ENCODE measurements around the gene COQ10A.
"Not testable (repeated sequence)": the region's sequence is repeated elsewhere in the genome, so short reads cannot be mapped to it uniquely, and the experiment has no call there.

COQ10A gene

DNA sequence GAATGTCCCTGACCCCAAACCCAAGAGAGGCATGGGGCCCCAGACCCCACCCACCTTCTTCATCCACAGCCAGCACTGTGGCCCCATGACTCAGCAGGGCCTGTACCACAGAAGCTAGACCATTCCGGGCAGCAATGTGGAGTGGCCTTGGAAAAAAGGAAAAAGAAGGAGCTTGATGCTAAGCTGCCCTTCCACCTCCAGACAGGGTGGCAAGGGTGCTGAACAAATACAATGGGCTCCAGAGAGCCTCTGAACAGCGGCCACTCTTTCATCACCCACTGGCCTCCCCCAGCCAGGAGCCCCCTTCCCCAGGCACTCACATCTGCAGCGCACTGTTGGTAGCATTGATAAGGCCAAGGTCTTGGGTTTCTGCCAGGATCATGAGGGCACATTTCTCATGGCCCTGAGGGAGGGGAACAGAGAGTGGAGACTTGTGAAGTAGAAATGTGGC lies 23.0 kb upstream of the COQ10A start:
- DNase-seq (ENCODE audit: low read depth): no peak

DNA sequence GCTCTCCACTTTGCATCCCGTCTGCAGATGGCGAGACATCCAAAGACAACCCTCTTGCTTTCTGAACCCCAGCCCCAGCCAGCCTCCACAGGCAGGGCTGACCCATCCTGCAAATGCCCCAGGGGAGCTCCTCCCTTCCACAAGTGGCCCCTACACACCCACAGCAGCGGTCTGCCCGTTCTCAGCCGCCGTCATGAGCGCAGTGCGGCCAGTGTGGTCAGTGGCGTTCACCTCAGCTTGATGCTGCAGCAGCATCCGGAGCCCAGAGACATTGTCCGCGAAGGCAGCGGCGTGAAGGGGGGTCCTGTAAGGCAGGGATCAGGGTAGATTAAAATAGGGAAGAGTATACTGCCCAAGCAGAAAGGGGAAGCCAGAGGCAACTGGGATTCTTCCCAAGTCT lies 22.2 kb upstream of the COQ10A start:
- DNase-seq (ENCODE audit: low read depth): no peak

DNA sequence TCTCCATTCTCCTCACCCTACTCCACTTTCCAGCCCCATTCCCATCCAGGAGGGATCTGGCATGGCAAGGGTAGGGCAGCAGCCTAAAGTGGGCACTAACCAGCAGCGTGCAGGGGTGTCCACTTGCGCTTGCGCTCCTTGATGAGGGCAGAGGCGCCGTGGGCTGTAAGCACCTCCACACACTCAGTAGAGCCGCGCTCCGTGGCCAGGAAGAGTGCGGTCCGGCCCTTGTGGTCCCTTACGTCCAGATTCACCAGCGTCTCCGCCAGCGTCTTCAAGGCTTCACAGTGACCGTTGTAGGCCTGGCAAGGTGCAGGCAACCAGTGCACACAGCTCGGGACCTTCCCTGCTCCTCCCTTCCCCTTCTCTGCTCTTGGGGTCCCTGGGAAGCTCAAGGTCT lies 18.8 kb upstream of the COQ10A start:
- DNase-seq (ENCODE audit: low read depth): no peak

DNA sequence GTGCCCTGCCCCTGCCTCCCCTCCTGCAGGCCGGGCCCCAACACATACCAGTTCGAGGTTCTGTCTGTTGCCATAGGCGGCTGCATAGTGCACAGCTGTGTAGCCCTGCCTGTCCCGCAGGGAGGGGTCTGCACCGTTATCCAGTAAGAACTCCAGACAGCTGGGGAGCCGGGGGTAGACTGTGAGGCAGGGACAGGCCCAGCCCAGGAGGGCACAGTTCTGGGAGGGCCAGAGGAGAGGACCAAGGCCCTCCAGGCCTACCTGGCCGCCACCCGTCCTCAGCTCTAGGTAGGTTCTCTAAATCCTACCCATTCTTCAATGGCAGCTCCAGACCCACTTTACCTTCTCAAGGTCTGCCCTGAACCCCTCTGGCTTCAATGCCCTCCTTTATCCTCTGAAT lies 18.0 kb upstream of the COQ10A start:
- DNase-seq (ENCODE audit: low read depth): no peak

DNA sequence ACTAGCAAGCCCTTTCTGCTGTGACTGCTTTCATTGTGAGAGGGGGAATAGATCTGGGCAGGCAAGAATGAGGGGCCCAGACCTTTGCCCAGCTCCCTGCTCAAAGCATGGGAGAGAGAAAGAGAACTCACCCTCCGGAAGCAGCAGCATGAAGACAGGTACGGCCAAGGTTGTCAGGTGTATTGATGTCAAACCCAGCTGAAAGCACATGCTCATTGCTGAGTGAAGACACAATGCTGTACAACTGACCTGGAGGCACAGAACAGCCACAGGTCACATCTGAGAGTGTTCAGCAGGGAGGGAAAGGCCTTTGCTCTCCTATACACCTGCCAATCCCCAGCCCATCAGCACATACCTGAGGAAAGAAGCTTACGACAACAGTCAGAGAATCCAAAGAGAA lies 14.1 kb upstream of the COQ10A start:
- no peak for DNase-seq (ENCODE audit: low read depth)

DNA sequence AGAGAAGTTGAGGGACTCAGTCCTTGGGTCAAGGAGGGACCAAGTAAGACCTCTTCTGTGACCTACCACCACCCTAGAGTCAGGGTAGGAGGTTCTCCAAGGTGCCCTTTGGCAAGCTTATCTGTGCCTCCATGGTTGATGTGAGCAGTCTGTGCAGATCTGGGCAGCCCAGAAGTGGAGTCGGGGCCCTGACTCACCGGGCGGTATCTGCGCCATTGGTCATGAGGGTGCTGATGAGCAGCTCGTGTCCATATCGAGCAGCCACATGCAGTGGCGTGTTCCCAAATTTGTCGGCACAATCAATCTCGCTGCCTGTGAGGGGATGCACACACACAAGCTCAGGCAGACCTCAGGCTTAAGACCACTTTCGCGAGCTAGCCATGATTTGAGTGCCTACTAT lies 13.7 kb upstream of the COQ10A start:
- DNase-seq (ENCODE audit: low read depth): no peak

DNA sequence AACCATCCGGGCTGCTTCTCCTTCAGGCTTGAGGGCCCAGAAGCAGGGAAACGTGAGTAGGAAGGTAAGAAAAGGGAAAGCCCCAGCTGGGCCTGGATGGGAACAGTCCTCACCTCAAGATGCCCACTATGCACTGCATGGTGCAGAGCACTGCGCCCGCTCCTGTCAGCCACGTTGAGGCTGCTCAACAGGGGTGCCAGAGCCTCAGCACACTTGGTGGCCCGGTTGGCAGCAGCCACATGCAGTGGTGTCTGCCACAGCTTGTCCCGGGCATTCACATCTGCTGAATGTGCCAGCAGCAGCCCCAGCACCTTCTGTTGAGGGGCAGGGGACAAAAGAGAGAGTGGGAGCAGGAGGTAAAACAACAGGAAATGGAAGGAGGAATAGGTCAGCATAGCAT lies 11.1 kb upstream of the COQ10A start:
- DNase-seq (ENCODE audit: low read depth): no peak

DNA sequence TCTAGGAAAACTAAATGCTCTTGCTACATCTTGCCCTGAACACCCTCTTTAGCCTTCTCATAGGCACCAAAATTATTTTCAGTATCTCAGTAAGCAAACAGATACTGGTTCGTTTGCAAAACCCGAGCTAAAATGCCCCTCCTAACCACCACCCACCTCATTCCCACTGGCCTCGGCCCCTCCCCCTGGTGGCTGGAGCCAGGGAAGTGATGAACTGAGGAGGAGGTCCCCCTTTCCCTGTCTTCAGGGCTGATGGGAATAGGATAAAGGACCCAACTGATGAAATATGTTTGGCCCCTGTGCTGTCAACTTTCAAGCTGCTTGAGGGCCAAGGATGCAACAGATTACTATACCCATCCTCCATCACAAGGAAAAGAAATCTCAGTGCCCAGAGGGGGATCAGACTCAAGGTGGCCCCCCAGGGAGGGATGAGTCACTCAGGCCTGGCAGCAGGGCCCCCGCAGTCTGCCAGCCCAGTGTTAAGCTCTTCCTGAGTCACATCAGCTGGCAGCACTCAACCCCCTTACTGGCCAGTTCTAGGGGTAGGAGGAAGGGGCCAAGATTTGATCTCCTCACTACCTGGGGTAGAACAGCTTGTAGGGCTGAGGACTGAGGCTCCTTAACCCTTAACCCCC lies 10.3 kb upstream of the COQ10A start:
- no peak for DNase-seq (ENCODE audit: low read depth)

DNA sequence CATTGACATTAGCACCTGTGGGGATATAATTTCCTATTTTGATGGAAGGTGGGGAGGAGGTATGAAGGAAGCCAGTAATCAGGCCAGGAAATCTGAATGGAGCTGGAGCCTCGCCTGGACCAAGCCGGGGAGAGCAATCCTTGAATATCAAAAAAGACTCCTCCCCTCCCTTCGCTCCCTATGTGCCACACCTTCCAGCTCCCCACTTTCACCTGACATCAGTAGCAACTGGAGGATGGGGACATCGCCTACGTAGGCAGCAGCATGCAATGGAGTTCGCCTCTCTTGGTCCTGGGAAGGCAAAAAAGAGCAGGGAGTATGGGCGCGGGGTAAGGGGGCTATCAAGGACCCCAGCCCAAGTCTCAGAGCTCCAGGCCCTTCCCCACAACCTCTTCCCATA lies 9.7 kb upstream of the COQ10A start:
- DNase-seq (ENCODE audit: low read depth): no peak

DNA sequence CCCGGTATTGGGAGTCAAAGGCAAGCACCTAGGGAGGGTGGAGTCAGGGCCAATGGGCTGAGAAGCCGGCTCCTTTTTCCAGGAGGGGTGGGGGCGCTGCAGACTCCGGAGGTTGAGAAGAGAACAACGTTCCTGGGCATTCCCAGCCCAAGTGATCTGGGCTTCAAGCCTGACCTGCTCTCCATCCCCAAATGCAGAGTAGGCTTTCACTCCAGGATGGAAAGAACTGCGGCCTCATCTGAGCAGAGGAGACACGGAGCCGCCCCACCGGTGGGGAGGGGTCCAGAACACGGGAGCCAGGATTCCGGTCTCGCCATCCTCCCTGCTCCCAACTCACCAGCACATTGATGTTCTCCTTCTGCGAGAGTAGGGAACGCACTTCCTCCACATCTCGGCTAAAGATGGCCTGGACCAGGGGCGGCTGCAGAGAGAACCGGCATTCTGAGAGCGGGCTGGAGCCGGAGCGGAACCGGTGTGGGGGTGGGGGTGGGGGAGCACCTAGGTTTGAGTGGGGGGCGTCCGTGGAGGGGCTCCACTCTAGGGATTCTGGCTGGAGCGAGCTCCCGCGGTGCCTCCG lies 9.2 kb upstream of the COQ10A start:
- no peak for DNase-seq (ENCODE audit: low read depth)

DNA sequence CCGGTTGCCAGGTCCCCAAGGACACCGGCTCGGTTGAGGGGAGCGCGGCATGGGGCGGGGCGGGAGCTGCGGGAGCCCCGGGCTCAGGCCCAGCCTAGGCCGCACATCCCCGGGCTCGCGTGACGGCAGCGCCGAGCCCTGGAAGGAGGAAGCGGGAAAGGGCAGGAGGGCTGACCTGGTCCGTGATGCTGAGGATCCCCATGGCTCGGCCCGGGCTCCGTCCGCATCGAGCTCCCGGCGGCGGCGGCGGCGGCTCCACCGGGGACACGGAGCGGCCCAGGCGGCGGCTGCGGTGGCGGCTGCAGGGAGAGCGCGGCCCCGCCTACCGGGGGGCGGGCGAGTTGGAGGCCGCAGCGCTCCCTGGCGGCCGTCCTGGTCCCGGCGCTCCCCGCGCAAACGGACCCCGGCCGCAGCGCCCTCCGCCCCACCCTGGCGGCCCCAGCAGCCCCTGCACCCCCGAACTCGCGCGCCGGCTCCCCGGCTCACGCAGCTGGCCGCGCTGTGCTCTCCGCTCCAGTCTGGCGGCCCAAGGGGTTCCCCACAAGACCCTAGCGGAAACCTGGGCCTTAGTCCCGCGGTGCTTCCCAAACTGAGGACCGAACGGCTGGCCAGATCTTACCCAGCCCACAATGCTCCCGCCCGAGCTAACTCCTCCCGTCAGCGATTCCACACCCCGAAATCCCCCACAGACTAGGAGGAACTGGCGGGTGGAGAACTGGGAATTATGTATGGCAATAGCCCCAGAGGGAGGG lies 8.5 kb upstream of the COQ10A start, which contains the start of gene ANKRD52:
ANKRD52 (minus strand) TSS at position 317 of the 752 bp plus-strand sequence; CDS start at position 202, 115 bp downstream.
- DNase-seq (ENCODE audit: low read depth): peak; percentile 65

DNA sequence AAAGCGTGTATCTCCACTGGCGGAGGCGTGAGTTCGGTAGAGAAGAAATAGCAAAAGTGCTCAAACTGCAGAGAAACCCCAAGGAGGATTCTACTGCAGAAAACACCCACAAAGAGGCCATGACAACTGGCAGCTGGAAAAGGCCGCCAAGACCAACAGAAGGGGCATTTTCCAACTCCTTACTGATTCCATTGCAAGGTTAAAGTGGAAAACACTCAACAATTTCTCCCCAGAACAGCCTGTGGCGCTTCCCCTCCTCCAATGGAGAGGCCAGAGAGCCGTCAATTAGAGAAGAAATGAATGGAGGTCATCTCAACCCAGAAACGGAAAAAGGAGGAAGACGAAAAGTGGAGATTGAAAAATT lies 7.9 kb upstream of the COQ10A start:
- no peak for DNase-seq (ENCODE audit: low read depth)

DNA sequence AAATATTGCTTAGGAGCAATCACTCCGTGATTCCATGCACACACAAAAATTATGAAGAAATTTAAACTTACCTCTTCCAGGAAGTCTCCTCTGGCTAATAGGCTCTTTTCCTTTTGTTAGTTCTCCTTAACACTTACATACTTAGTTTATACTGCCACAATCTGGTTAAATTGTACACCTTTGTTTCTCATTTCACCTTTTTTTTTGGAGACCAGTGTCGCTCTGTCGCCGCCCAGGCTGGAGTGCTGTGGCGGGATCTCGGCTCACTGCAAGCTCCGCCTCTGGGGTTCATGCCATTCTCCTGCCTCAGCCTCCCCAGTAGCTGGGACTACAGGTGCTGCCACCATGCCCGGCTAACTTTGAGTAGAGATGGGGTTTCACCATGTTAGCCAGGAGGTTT lies 6.4 kb upstream of the COQ10A start:
- no peak for DNase-seq (ENCODE audit: low read depth)

DNA sequence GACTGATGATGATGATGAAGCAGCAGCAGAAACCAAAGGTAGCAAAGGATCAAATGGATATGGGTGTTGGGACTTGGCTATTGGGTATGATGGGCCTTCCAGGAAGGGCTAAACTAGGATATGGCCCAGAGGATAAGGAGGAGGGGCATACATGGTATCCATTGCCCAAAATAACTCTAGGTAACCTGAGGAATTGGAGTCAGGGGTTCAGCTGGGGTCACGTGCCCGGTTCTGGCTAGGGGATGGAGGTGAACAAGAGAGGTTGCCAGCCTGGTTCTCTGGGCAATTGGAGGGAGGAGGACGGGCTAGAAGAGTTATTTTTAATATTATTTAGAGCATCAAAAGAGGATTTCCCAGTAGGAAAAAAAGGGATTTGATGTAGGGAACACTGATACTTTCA lies 5.8 kb upstream of the COQ10A start:
- DNase-seq (ENCODE audit: low read depth): no peak

DNA sequence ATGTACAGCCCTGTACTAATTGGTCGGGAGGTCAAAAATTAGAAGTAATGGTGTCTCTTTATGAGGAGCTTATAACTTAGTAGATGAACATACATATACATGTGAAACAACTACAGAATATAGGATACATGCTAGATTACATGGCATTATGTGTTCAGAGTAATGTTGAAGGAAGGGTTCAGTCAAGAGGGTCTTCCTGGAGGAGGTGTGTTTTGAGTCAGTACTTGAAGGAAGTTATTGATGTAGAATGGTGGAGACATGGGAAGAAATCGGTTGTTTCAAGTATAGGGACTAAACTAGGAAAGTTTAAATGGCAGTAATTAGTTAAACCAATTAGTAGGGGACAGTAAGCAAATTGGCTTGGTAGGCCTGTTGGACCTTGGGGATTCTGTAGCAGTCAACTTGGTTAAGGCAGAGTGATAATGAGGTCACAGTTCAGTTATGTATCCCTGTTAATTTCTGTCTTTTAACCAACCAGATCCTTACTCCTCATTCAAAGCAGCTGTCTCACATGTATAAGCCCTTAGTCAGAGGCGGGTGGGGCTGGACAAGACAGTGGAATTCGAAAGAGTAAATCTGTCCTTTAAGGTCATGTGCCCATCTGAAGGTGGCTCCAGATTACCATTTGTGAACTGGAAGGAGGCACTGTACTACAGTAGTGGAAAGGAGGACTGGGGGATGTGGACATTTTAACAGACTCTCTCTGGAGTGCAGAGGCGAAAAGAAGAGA lies 5.1 kb upstream of the COQ10A start:
- no peak for DNase-seq (ENCODE audit: low read depth)

DNA sequence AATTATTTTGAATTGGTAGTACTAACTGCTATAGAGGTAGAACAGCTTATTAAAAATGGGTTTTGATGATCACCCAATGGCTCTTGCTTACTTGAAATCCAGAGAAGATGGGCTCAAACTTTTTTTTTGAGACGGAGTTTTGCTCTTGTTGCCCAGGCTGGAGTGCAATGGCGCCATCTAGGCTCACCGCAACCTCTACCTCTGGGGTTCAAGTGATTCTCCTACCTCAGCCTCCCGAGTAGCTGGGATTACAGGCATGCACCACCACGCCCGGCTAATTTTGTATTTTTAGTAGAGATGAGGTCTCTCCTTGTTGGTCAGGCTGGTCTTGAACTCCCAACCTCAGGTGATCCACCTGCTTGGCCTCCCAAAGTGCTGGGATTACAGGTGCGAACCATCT lies 3.8 kb upstream of the COQ10A start:
- not testable (repeated sequence) for DNase-seq (ENCODE audit: low read depth)

DNA sequence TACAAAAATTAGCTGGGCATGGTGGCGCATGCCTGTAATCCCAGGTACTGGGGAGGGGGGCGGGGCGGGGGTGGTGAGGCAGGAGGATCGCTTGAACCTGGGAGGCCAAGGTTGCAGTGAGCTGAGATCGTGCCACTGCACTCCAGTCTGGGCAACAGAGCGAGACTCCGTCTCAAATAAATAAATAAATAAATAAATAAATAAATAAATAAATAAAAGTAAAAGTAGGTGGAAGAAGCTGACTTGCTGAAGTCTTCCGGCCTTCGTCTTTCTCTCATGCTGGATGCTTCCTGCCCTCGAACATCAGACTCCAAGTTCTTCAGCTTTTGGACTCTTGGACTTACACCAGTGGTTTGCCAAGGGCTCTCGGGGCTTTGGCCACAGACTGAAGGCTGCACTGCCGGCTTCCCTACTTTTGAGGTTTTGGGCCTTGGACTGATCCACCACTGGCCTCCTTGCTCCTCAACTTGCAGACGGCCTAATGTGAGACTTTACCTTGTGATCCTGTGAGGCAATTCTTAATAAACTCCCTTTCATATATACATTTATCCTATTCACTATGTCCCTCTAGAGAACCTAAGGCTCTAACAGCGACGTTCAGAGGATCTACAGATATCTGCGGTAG lies 562 bp upstream of the COQ10A start:
- not testable (repeated sequence) for DNase-seq (ENCODE audit: low read depth)

DNA sequence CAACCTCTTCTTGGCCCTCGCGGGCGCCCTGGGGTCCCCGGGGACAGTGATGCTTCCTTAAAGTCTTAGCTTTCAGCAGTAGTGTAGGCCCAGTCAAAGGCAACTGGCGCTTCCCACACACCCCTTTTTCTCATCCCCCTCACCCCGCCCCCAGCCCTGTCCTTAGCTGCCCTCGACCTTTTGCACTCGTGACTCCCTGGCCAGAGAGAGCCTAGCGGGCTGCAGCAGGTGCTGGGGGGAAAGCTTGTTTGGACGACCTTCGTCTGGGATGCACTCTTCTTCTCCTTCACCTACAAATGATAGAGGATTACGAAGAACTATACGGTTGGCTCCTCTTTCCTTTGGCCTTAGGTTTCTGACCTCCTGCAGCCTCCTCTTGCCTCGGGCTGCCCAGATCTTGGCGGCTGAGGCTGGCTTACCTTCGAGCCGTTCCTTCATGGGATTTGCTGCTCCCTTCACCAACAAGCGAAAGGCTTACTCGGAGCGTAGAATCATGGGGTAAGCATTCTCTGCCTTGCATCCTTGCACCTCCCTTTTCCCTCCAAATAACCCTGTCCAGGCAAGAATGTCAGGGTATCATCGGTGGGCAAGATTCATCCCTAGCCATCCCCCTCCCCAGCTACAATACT lies 815 bp downstream of the COQ10A start:
- no peak for DNase-seq (ENCODE audit: low read depth)

DNA sequence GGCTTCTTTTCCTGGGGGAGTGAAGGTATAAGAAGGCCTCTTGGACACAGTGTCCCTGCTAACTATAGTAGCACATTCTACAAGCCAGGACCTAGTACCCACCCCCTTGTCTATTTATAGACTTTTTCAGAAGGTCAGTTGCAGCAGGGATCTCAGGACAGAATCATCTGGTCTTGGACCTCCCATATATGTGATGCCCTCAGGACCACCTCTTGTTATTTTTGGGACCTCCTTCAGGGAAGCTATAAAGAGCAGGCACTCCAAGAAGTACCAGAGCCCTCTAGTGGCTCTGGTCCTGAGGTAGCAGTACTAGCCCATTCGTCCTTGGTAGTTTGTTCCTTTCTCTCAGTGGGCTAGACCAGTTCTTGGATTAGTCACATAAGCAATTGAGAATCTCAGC lies 4.3 kb downstream of the COQ10A start:
- DNase-seq (ENCODE audit: low read depth): no peak

DNA sequence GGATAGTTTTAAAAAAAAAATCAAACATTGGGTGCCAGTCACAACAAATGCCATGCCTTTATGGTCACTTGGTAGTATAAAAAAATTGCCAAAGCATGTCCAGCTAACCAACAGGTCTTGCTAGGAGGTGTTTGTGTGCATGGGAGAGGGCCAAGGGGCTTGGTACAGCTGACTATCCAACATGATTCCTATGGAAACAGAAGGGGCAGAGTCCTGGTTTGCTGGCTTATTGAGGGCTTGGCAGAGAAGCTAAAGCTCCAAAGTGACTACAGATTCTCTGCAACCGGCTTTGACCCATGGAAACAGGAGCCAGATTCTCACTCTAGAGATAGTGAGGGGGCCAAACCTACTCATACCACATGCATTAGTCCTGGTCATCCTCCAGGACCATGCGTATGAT lies 5.7 kb downstream of the COQ10A start:
- DNase-seq (ENCODE audit: low read depth): not testable (repeated sequence)

DNA sequence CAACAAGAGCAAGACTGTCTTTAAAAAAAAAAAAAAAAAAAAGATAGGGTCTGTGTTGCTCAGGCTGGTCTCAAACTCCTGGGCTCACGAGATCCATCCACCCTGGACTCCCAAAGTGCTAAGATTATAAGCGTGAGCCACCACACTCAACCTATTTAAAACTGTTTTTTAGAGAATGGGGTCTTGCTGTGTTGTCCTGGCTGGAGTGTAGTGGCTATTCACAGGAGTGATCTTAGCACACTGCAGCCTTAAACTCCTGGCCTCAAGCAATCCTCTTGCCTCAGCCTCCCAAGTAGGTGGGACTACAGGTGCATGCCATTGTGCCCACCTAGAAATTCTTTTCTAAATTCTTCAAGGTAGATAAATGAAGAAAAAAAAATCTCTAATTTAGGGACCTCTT lies 7.6 kb downstream of the COQ10A start:
- DNase-seq (ENCODE audit: low read depth): no peak

DNA sequence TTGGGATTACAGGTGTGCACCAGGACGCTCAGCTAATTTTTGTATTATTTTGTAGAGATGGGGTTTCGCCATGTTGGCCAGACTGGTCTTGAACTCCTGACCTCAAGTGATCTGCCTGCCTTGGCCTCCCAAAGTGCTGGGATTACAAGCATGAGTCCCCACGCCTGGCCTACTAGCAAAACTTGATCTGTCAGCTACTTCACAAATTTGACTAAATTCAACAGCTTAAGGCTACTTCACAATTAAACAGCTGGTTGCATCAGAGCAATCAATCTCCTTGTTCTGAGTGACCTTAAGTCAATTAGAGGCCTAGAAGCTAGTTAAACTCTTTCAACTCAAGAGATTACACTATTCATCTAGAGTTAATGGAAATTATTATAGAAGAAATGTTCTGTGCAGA lies 12.2 kb downstream of the COQ10A start:
- no peak for DNase-seq (ENCODE audit: low read depth)
